Urinary bladder (tissue), 4 donors: ENCODE results near the gene NEK9. TPM values are rescaled to one million over a fixed set of nuclear protein-coding genes. Genes with fewer than 3 reads are reported as not detected.
A peak's percentile ranks its signal among the peaks of the same experiment; 100 is the strongest.
"Not testable (repeated sequence)": the region's sequence is repeated elsewhere in the genome, so short reads cannot be mapped to it uniquely, and the experiment has no call there.

ENCODE experiments used
- DNase-seq: peaks from one replicate; pipeline ENCODE4 v3.0.0-alpha.2; 2015; ENCODE audit errors: extremely low spot score
- H3K27ac ChIP-seq: one replicate; pipeline ENCODE4 v1.5.1; 2013; ENCODE audit warnings: low read depth, mild to moderate bottlenecking, moderate library complexity
- H3K36me3 ChIP-seq: one replicate; pipeline ENCODE4 v1.6.1; 2013; ENCODE audit warnings: mild to moderate bottlenecking, moderate library complexity; ENCODE audit not compliant: insufficient read depth
- H3K4me1 ChIP-seq: one replicate; pipeline ENCODE4 v1.6.1; 2013; ENCODE audit warnings: mild to moderate bottlenecking, moderate library complexity; ENCODE audit not compliant: insufficient read depth
- H3K4me3 ChIP-seq: one replicate; pipeline ENCODE4 v1.5.1; 2013; ENCODE audit warnings: low read depth, low read length
- WGBS: extraction: QIAGEN DNeasy Blood & Tissue Kit; methylation state at CpG from one replicate; pipeline ENCODE4 v1.1.7; 2013; 5-methylcytosine and 5-hydroxymethylcytosine counted together
- polyA plus RNA-seq: library from polyadenylated mRNA; stranded (reverse); fragments of 200-250 nt; gene quantifications from one replicate; pipeline ENCODE4 v1.2.3, GENCODE V29; 2013
- total RNA-seq: library from RNA; depleted of rRNA; stranded (reverse); fragments of >200 nt; gene quantifications from one replicate; pipeline ENCODE4 v1.2.3, GENCODE V29; 2014
- donor health status: healthy with polysubstance abuse.
- donor health status: healthy.

NEK9 gene
- total and polyA plus RNA-seq, 2 donors, result 70.3 to 74.7 TPM

- Histone ChIP-seq H3K4me3 (no peak overlapping the region), H3K4me1 (peaks cover 1% of the 10 kb centered on the region), H3K27ac (no peak overlapping the region), H3K36me3 (peaks cover 5% of the 10 kb centered on the region)
- DNase-seq, result no peak
- WGBS, result 91% methylated on average over 2 of the region's 2 CpGs
These were observed 12.3 kb upstream of the NEK9 start for GRCh38 chr14:75139185-75139584.

DNA sequence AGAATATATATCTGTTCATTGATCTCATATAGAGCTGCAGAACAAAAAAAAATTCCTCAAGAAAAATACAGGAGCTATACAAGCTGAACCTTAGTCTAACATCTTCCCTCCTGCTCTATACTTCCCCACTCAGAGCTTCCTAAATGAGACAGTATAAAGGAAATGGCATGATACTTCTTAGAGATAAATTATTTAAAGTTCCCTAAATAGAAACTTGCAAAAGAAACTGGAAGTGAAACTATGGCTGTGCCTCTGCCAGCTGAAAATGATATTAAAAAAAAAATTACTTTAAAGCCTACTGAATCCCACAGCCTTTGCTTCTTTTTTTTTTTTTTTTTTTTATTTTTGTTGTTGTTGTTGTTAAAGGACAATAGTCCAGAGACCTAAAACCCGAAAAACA lies 11.6 kb upstream of the NEK9 start:
- Histone ChIP-seq H3K4me1 (peaks cover 1% of the 10 kb centered on the region), H3K36me3 (peaks cover 5% of the 10 kb centered on the region), H3K4me3 (no peak overlapping the region), H3K27ac (no peak overlapping the region)
- no peak for DNase-seq
- WGBS, result 70% methylated on average over 1 of the region's 1 CpG

DNA sequence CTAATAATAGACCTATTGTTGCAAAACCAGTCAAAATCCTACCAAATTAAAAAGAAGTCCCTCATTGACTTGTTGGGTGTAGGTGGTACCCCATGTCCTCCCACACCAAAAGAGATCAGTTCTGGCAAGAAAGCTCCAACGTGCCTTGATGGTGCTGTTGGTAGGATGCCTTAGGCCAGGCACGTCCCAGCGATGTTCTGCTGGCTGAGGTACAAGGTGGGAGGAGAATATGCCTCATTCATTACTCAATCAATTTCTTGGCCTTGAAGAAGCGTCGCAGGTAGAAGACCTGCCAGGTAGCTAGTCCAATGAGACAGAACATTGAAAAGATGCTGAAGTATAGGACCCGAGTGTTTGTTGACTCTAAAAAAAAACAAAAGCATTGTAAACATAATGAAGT lies 7.8 kb upstream of the NEK9 start:
- Histone ChIP-seq H3K36me3 (peaks cover 3% of the 10 kb centered on the region), H3K27ac (no peak overlapping the region), H3K4me3 (no peak overlapping the region), H3K4me1 (peaks cover 1% of the 10 kb centered on the region)
- DNase-seq, result no peak
- whole genome bisulfite sequencing, result 85% methylated on average over 6 of the region's 6 CpGs

- H3K4me1 ChIP-seq, result peaks cover 1% of the 10 kb centered on the region
- H3K36me3 ChIP-seq, result peaks cover 3% of the 10 kb centered on the region
- WGBS, result 48% methylated on average over 2 of the region's 2 CpGs
- H3K27ac ChIP-seq, result no peak overlapping the region
- no peak for DNase-seq
- H3K4me3 ChIP-seq, result no peak overlapping the region
These were observed 6.7 kb upstream of the NEK9 start for GRCh38 chr14:75133597-75133996.

DNA sequence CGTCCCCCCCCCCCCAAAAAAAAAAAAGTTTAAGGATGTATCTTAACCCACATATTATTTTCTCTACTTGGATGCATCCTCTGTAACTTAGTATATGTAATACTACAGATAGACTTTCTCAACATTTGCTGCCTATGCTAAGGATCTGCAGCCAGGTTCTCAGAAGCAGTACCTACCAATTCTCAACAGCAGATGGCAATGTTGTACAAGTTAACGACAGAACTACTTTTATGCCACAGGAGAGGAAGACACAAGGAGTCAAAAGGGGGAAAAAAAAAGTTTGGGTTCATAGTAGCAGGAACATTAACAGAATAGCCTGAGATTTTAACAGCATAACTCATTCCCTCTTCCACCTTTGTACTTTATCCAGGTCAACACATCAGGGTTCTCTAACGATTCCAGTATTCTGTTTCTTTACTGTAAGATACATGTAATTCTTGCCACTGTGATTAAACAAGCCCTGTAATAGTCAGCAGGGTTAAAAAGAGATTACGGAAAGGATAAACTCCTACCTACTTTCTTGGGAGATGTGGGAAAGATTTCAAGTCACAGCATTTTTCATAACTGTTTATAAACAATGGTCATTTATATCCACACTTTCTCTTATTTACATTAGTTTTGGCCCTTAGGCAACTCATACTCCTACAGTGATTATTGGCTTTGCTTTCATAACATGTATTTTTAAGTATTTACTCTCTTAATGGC lies 5.7 kb upstream of the NEK9 start:
- no peaks in the 10 kb centered on the region for H3K4me1 ChIP-seq
- DNase-seq, result peak; percentile 70
- WGBS, result 33% methylated on average over 4 of the region's 4 CpGs
- no peak overlapping the region for H3K27ac ChIP-seq
- peaks cover 3% of the 10 kb centered on the region for H3K36me3 ChIP-seq
- no peak overlapping the region for H3K4me3 ChIP-seq

- 93% methylated on average over 5 of the region's 5 CpGs for WGBS
- no peaks in the 10 kb centered on the region for H3K4me1 ChIP-seq
These were observed 1.7 kb upstream of the NEK9 start for GRCh38 chr14:75128596-75128990.

DNA sequence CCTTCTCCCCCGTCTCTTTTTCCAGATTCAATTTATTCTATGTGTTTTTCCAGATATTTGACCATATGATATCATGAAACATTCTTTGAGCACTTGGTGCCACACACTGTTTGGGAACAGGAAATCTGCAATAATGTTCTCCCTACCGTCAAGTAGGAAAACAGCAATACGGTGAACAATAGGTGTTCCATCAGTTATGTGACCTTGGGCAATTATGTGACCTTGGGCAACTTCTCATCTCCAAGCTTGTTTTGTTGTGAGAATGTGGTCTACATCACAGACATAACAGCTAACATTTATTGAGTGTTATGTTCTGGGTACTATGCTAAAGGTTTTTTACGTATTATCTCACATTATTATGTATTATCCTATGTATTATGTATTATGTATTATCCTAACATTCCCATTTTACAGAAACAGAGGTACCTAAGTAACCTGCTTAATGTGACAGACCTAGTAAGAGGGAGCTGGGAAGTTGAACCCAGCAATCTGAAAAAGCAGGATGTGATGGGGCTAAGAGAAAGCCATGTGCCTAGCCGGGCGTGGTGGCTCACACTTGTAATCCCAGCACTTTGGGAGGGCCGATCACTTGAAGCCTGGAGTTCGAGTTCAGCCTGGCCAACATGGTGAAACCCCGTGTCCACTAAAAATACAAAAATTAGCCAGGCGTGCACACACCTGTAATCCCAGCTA lies 1.2 kb upstream of the NEK9 start:
- WGBS, result 67% methylated on average over 10 of the region's 10 CpGs
- Histone ChIP-seq H3K4me3 (peak overlapping the region; percentile 67), H3K27ac (no peak overlapping the region), H3K36me3 (no peaks in the 10 kb centered on the region), H3K4me1 (no peaks in the 10 kb centered on the region)
- no peak for DNase-seq

More at GRCh38 chr14:75128596-75128990, 1.7 kb upstream of the NEK9 start:
- H3K27ac ChIP-seq, result no peak overlapping the region
- no peak for DNase-seq
- no peaks in the 10 kb centered on the region for H3K36me3 ChIP-seq
- H3K4me3 ChIP-seq, result no peak overlapping the region

DNA sequence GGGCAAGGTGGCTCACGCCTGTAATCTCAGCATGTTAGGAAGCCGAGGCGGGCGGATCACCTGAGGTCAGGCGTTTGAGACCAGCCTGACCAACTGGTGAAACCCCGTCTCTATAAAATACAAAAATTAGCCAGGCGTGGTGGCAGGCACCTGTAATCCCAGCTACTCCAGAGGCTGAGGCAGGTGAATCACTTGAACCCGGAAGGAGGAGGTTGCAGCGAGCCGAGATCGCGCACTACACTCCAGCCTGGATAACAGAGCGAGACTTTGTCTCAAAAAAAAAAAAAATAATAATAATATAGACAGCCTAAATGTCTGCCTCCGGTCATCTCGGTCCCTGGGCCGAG lies 599 bp upstream of the NEK9 start:
- not testable (repeated sequence) for H3K27ac ChIP-seq, H3K36me3 ChIP-seq, DNase-seq, H3K4me1 ChIP-seq
- WGBS, result 27% methylated on average over 16 of the region's 16 CpGs
- H3K4me3 ChIP-seq, result peak overlapping the region; percentile 67

GRCh38 chr14:75126121-75126544 lies 715 bp downstream of the NEK9 start:
- Histone ChIP-seq H3K4me3 (peak overlapping the region; percentile 67), H3K4me1 (no peaks in the 10 kb centered on the region), H3K27ac (peak overlapping the region; percentile 89), H3K36me3 (no peaks in the 10 kb centered on the region)
- no peak for DNase-seq
- 3% methylated on average over 6 of the region's 6 CpGs for WGBS

GRCh38 chr14:75125617-75126016 lies 1.2 kb downstream of the NEK9 start:
- Histone ChIP-seq H3K4me1 (no peaks in the 10 kb centered on the region), H3K27ac (no peak overlapping the region)
- 38% methylated on average over 5 of the region's 5 CpGs for WGBS

GRCh38 chr14:75123991-75124390 lies 2.9 kb downstream of the NEK9 start:
- H3K27ac ChIP-seq, result no peak overlapping the region
- WGBS, result 42% methylated on average over 7 of the region's 7 CpGs
- H3K36me3 ChIP-seq, result no peaks in the 10 kb centered on the region
- DNase-seq, result no peak
- H3K4me1 ChIP-seq, result no peaks in the 10 kb centered on the region
- no peak overlapping the region for H3K4me3 ChIP-seq

More at GRCh38 chr14:75125617-75126016, 1.2 kb downstream of the NEK9 start:
- peak overlapping the region; percentile 67 for H3K4me3 ChIP-seq
- DNase-seq, result no peak
- H3K36me3 ChIP-seq, result no peaks in the 10 kb centered on the region

GRCh38 chr14:75121552-75121951 lies 5.3 kb downstream of the NEK9 start:
- whole genome bisulfite sequencing, result 94% methylated on average over 7 of the region's 7 CpGs
- Histone ChIP-seq H3K36me3 (peaks cover 2% of the 10 kb centered on the region), H3K27ac (no peak overlapping the region), H3K4me1 (no peaks in the 10 kb centered on the region), H3K4me3 (no peak overlapping the region)
- DNase-seq, result no peak

GRCh38 chr14:75120541-75121291 lies 6.1 kb downstream of the NEK9 start:
- Histone ChIP-seq H3K36me3 (peaks cover 4% of the 10 kb centered on the region), H3K4me1 (no peaks in the 10 kb centered on the region)
- WGBS, result 73% methylated on average over 3 of the region's 3 CpGs

DNA sequence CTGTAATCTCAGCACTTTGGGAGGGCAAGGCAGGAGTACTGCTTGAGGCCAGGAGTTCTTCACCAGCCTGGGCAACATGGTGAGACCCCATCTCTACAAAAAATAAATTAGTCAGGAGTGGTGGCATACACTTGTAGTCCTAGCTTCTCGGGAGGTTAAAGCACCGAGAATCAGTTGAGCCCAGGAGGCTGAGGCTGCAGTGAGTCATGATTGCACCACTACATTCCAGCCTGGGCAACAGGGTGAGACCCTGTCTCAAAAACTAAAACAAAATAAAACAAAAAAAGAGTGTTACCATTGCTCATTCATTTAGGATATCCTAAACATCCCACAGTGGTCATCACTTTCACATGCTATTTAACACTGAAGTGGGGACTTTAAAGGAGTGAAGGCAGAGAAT lies 7.8 kb downstream of the NEK9 start:
- Histone ChIP-seq H3K4me1 (no peaks in the 10 kb centered on the region), H3K36me3 (peaks cover 4% of the 10 kb centered on the region), H3K4me3 (no peak overlapping the region), H3K27ac (no peak overlapping the region)
- DNase-seq, result no peak
- WGBS, result 98% methylated on average over 2 of the region's 2 CpGs

More at GRCh38 chr14:75120541-75121291, 6.1 kb downstream of the NEK9 start:
- no peak for DNase-seq
- H3K4me3 ChIP-seq, result no peak overlapping the region
- no peak overlapping the region for H3K27ac ChIP-seq
